Measurements from ENCODE around the gene PIP5K1C.

Gene PIP5K1C

DNA sequence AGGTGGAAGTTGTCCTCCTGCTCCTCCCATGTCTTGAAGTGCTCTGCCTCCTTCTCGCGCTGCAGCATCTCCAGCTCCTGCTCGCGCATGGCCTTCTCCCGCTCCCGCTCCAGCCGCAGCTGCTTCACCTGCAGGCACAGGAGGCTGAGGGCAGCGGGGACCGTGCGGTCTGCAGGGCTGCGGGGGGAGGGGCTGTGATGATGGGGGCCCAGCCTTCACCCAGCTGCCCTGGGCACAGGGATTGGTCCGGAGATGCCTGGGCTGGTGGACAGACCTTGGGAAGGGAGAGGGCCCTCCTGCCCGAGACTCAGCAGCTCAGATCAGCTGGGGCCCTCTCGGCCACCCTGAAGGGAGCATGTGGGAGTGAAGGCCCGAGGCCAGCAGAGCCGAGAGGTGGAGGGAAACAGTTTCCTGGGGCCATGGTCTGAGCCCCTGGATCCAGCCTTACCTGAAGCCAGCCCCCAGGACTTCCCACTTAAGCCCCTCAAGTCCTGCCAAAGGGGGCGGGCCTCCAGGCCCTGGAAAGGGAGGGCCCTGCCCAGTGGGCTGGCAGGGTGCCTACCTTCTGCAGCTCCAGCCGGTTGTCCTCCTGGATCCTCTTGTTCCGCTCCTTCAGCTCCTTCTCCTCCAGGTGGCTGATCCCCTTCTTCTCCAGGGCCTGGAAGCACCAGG lies 80.0 kb downstream of the PIP5K1C start:
- Histone ChIP-seq H3K4me1 (ENCODE audit: insufficient read depth, poor library complexity, severe bottlenecking) (peaks cover 5% of the 10 kb centered on the region), H3K27ac (ENCODE audit: poor library complexity, severe bottlenecking) (no peak overlapping the region), H3K9me3 (ENCODE audit: severe bottlenecking) (no peaks in the 10 kb centered on the region), H3K36me3 (ENCODE audit: low read depth) (0 out of 2 replicates have a peak, but pooled peaks cover 4% of the 10 kb centered on the region), H3K4me3 (ENCODE audit: severe bottlenecking) (no peak overlapping the region), H3K27me3 (ENCODE audit: insufficient read depth, poor library complexity, severe bottlenecking) (no peaks in the 10 kb centered on the region)
- no peak for DNase-seq (ENCODE audit: low spot score)
- TF ChIP-seq, protein P1, sequence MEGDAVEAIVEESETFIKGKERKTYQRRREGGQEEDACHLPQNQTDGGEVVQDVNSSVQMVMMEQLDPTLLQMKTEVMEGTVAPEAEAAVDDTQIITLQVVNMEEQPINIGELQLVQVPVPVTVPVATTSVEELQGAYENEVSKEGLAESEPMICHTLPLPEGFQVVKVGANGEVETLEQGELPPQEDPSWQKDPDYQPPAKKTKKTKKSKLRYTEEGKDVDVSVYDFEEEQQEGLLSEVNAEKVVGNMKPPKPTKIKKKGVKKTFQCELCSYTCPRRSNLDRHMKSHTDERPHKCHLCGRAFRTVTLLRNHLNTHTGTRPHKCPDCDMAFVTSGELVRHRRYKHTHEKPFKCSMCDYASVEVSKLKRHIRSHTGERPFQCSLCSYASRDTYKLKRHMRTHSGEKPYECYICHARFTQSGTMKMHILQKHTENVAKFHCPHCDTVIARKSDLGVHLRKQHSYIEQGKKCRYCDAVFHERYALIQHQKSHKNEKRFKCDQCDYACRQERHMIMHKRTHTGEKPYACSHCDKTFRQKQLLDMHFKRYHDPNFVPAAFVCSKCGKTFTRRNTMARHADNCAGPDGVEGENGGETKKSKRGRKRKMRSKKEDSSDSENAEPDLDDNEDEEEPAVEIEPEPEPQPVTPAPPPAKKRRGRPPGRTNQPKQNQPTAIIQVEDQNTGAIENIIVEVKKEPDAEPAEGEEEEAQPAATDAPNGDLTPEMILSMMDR (IDR thresholded peaks at IDR 0.05; ENCODE audit: poor library complexity, severe bottlenecking), result no peak
- ATAC-seq (ENCODE audit: low read depth), result no peak; the same call in 2 of the 3 replicates

DNA sequence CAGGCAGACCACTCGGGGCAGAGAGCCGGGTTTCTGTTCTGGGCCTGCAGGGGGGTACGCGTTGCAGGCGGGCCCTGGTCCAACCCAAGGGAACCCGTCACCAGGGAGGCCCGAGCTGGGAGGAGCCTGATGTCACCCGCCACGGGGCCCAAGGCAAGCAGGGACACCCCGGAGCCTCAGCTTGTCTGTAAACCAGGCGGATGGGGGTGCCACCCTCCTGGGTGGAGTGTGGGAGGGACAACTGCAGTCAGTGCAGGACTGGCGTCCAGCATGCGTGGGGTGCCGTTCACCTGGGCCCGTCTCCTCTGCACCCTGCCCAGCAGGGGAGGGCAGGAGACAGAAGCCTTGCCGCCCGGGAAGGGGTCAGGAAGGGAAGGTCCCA lies 80.6 kb downstream of the PIP5K1C start:
- no peaks in the 10 kb centered on the region for H3K9me3 ChIP-seq (ENCODE audit: severe bottlenecking)
- no peak overlapping the region for H3K27ac ChIP-seq (ENCODE audit: poor library complexity, severe bottlenecking)
- H3K4me1 ChIP-seq (ENCODE audit: insufficient read depth, poor library complexity, severe bottlenecking), result no peaks in the 10 kb centered on the region
- H3K36me3 ChIP-seq (ENCODE audit: low read depth), result 0 out of 2 replicates have a peak, but pooled peaks cover 4% of the 10 kb centered on the region
- ATAC-seq (ENCODE audit: low read depth) (no peak), DNase-seq (ENCODE audit: low spot score) (peak; percentile 68)
- TF ChIP-seq, protein P1 (IDR thresholded peaks at IDR 0.05; ENCODE audit: poor library complexity, severe bottlenecking), result no peak
- H3K4me3 ChIP-seq (ENCODE audit: severe bottlenecking), result no peak overlapping the region
- H3K27me3 ChIP-seq (ENCODE audit: insufficient read depth, poor library complexity, severe bottlenecking), result no peaks in the 10 kb centered on the region

DNA sequence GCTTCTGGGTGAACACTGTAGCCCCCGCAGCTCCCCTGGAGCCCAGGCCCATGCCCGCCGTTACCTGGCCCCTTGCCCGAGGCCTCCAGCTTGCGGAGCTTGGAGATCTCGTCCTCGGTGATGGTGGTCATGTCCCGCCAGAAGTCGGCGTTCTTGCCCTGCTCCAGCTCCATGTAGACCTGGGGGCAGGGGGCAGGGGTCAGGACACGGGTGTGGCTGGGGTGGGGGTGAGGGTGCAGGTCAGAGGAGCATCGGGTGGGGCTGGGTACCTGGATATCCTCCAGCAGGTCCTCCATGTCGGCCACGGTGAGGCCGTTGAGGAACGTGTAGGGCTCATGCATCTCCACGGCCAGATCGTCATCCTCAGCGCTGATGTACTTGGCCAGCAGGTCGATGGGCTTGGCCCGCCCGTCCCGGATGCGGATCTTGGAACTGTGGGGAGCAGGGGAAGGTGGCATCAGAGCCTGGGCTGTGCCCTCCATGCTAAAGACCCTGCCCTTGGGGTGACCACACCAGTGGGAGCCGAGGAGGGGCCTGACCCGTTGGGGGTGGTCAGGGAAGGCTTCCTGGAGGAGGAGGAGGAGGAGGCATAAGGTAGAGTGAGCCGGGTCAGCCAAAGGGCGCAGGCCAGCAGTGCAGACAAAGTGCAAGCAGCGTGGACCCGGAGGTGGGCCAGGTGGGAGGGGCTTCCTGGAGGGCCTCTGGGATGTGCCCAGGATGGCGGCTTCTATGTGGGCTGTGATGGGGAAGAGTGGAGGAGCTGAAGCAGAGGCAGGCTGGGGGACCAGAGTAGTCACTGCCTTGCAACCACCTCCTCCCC lies 81.2 kb downstream of the PIP5K1C start:
- Histone ChIP-seq H3K4me3 (ENCODE audit: severe bottlenecking) (no peak overlapping the region), H3K27me3 (ENCODE audit: insufficient read depth, poor library complexity, severe bottlenecking) (no peaks in the 10 kb centered on the region), H3K4me1 (ENCODE audit: insufficient read depth, poor library complexity, severe bottlenecking) (no peaks in the 10 kb centered on the region), H3K9me3 (ENCODE audit: severe bottlenecking) (no peaks in the 10 kb centered on the region), H3K27ac (ENCODE audit: poor library complexity, severe bottlenecking) (no peak overlapping the region), H3K36me3 (ENCODE audit: low read depth) (0 out of 2 replicates have a peak, but pooled peaks cover 4% of the 10 kb centered on the region)
- ATAC-seq (ENCODE audit: low read depth) (no peak), DNase-seq (ENCODE audit: low spot score) (peak; percentile 65)
- TF ChIP-seq, protein P1 (IDR thresholded peaks at IDR 0.05; ENCODE audit: poor library complexity, severe bottlenecking), result peak; percentile 48

DNA sequence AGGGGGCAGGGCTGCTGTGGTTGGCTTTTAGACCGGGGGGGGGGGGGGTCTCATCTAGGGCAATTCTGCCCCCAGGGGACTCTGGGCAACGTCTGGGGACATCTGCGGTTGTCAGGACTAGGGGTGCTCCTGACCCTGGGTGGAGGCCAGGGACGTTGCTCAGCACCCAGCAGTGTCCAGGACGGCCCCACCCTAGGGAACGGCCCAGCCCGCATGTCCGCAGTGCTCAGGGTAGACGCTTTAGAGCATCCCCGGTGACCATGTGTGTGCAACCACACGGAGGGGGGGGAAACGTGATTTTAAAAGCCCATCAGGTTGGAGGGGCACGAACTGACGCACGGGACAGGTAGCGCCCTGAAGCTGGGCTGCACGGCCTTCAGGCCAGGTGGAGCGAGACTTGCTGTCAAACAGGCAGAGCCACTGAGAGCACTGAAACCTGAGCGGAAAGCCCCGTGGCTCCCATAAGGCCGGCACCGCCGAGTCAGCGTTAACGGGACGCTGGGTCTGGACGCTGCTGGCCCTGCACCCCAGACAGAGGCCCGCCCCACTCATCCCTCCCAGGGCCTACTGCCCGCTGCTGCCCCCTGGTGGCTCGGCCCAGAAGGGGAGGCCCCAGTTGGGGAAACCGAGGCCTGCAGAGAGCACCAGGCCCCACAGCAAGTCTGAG lies 82.0 kb downstream of the PIP5K1C start:
- ATAC-seq (ENCODE audit: low read depth) (peak; percentile 44; the same call in 2 of the 3 replicates), DNase-seq (ENCODE audit: low spot score) (peak; percentile 34)
- no peaks in the 10 kb centered on the region for H3K27me3 ChIP-seq (ENCODE audit: insufficient read depth, poor library complexity, severe bottlenecking)
- H3K4me1 ChIP-seq (ENCODE audit: insufficient read depth, poor library complexity, severe bottlenecking), result no peaks in the 10 kb centered on the region
- no peak overlapping the region for H3K27ac ChIP-seq (ENCODE audit: poor library complexity, severe bottlenecking)
- H3K36me3 ChIP-seq (ENCODE audit: low read depth), result 0 out of 2 replicates have a peak, but pooled peaks cover 4% of the 10 kb centered on the region
- TF ChIP-seq, protein P1 (IDR thresholded peaks at IDR 0.05; ENCODE audit: poor library complexity, severe bottlenecking), result peak; percentile 74
- H3K4me3 ChIP-seq (ENCODE audit: severe bottlenecking), result no peak overlapping the region
- H3K9me3 ChIP-seq (ENCODE audit: severe bottlenecking), result no peaks in the 10 kb centered on the region

Data from RWPE2 (cell line).